ENCODE results near the gene HP1BP3.

GRCh38 chr1:20715406-20715805 lies 71.7 kb downstream of the HP1BP3 start:
- no peak for TF ChIP-seq CTCF (IDR thresholded peaks at IDR 0.05)
- TF ChIP-seq POLR2A (IDR thresholded peaks at IDR 0.05), result no peak

All from breast epithelium (tissue), 3 donors.